PC-3 (cell line): ENCODE data around the gene MLXIPL.

ENCODE experiments used
- EZH2 ChIP-seq: fragments of 300-600 bp; sonication (generic); IDR thresholded peaks from one replicate; pipeline ENCODE4 v1.6.1; 2017; ENCODE audit warnings: antibody characterized with exemption, mild to moderate bottlenecking, low read length; ENCODE audit not compliant: unreplicated experiment
- EZH2phosphoT487 ChIP-seq: fragments of 300-600 bp; sonication (generic); IDR thresholded peaks from 2 replicates; pipeline ENCODE4 v1.6.1; 2018; ENCODE audit warnings: mild to moderate bottlenecking, antibody characterized with exemption, low read length, borderline replicate concordance
- TF ChIP-seq, protein P1 (sequence below): fragments of 300-600 bp; sonication (generic); conservative IDR thresholded peaks from 2 replicates; pipeline ENCODE4 v1.5.1; 2017; ENCODE audit warnings: antibody characterized with exemption, low read depth, mild to moderate bottlenecking, low read length

GRCh38 chr7:73573791-73574190 lies 50.5 kb downstream of the MLXIPL start:
- TF ChIP-seq, protein P1, sequence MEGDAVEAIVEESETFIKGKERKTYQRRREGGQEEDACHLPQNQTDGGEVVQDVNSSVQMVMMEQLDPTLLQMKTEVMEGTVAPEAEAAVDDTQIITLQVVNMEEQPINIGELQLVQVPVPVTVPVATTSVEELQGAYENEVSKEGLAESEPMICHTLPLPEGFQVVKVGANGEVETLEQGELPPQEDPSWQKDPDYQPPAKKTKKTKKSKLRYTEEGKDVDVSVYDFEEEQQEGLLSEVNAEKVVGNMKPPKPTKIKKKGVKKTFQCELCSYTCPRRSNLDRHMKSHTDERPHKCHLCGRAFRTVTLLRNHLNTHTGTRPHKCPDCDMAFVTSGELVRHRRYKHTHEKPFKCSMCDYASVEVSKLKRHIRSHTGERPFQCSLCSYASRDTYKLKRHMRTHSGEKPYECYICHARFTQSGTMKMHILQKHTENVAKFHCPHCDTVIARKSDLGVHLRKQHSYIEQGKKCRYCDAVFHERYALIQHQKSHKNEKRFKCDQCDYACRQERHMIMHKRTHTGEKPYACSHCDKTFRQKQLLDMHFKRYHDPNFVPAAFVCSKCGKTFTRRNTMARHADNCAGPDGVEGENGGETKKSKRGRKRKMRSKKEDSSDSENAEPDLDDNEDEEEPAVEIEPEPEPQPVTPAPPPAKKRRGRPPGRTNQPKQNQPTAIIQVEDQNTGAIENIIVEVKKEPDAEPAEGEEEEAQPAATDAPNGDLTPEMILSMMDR, result no peak
- TF ChIP-seq EZH2phosphoT487, result no peak
- TF ChIP-seq EZH2, result no peak
